Measurements from ENCODE around the gene MOGAT1.

MOGAT1 gene

GRCh38 chr2:222730366-222730999 lies 59.0 kb downstream of the MOGAT1 start:
- TF ChIP-seq CTCF (IDR thresholded peaks at IDR 0.05; ENCODE audit: unreplicated experiment in 3 of 3) = no peak
- peak overlapping the region in 2 of 3 experiments; percentile 46 to 59 for H3K27ac Mint-ChIP-seq
- H3K36me3 Mint-ChIP-seq (ENCODE audit: low read depth) = no peaks in the 10 kb centered on the region
- no peak overlapping the region for H3K4me3 Mint-ChIP-seq
- H3K4me1 Mint-ChIP-seq = peaks cover 40% of the 10 kb centered on the region
- H3K9me3 Mint-ChIP-seq = no peaks in the 10 kb centered on the region
- H3K27me3 Mint-ChIP-seq (ENCODE audit: low read depth) = peaks cover 8% of the 10 kb centered on the region

GRCh38 chr2:222731201-222731621 lies 59.8 kb downstream of the MOGAT1 start:
- Mint-ChIP-seq H3K36me3 (ENCODE audit: low read depth) (no peaks in the 10 kb centered on the region), H3K27ac (peak overlapping the region; percentile 19 to 59 (median 46)), H3K27me3 (ENCODE audit: low read depth) (peaks cover 8% of the 10 kb centered on the region), H3K9me3 (no peaks in the 10 kb centered on the region), H3K4me3 (no peak overlapping the region), H3K4me1 (peaks cover 40% of the 10 kb centered on the region)
- TF ChIP-seq CTCF (IDR thresholded peaks at IDR 0.05; ENCODE audit: unreplicated experiment in 3 of 3) = no peak

- no peak for TF ChIP-seq CTCF (IDR thresholded peaks at IDR 0.05; ENCODE audit: unreplicated experiment in 3 of 3)
- H3K9me3 Mint-ChIP-seq = no peaks in the 10 kb centered on the region
- H3K4me3 Mint-ChIP-seq = no peak overlapping the region
- H3K36me3 Mint-ChIP-seq (ENCODE audit: low read depth) = no peaks in the 10 kb centered on the region
- H3K27ac Mint-ChIP-seq = peak overlapping the region in 1 of 3 experiments; percentile 22
- peaks cover 40% of the 10 kb centered on the region for H3K4me1 Mint-ChIP-seq
- H3K27me3 Mint-ChIP-seq (ENCODE audit: low read depth) = peaks cover 8% of the 10 kb centered on the region
Measured at GRCh38 chr2:222732489-222733178, 61.2 kb downstream of the MOGAT1 start.

GRCh38 chr2:222733470-222733845 lies 62.0 kb downstream of the MOGAT1 start:
- H3K4me1 Mint-ChIP-seq = peaks cover 40% of the 10 kb centered on the region
- no peak overlapping the region for H3K4me3 Mint-ChIP-seq
- no peaks in the 10 kb centered on the region for H3K36me3 Mint-ChIP-seq (ENCODE audit: low read depth)
- peaks cover 4% of the 10 kb centered on the region for H3K9me3 Mint-ChIP-seq
- TF ChIP-seq CTCF (IDR thresholded peaks at IDR 0.05; ENCODE audit: unreplicated experiment in 3 of 3) = no peak
- H3K27me3 Mint-ChIP-seq (ENCODE audit: low read depth) = peaks cover 8% of the 10 kb centered on the region
- no peak overlapping the region for H3K27ac Mint-ChIP-seq

- no peak overlapping the region for H3K4me3 Mint-ChIP-seq
- H3K4me1 Mint-ChIP-seq = peaks cover 40% of the 10 kb centered on the region
- H3K27ac Mint-ChIP-seq = peak overlapping the region in 1 of 3 experiments; percentile 19
- H3K27me3 Mint-ChIP-seq (ENCODE audit: low read depth) = peaks cover 6% of the 10 kb centered on the region
- no peaks in the 10 kb centered on the region for H3K36me3 Mint-ChIP-seq (ENCODE audit: low read depth)
- no peak for TF ChIP-seq CTCF (IDR thresholded peaks at IDR 0.05; ENCODE audit: unreplicated experiment in 3 of 3)
- H3K9me3 Mint-ChIP-seq = peaks cover 6% of the 10 kb centered on the region
Measured at GRCh38 chr2:222733846-222734702, 62.6 kb downstream of the MOGAT1 start.

All from nephron (organoid).